GM03348 (cell line): ENCODE data around the gene CCDC170.
"Not testable (repeated sequence)": the region's sequence is repeated elsewhere in the genome, so short reads cannot be mapped to it uniquely, and the experiment has no call there.

Source experiments
- DNase-seq: peaks from one replicate; pipeline ENCODE4 v3.0.0; 2012; ENCODE audit warnings: low spot score

The CCDC170 gene

GRCh38 chr6:151494235-151494935 lies 568 bp downstream of the CCDC170 start:
- peak; percentile 44 for DNase-seq

GRCh38 chr6:151494936-151495320 lies 1.1 kb downstream of the CCDC170 start:
- peak; percentile 13 for DNase-seq

DNA sequence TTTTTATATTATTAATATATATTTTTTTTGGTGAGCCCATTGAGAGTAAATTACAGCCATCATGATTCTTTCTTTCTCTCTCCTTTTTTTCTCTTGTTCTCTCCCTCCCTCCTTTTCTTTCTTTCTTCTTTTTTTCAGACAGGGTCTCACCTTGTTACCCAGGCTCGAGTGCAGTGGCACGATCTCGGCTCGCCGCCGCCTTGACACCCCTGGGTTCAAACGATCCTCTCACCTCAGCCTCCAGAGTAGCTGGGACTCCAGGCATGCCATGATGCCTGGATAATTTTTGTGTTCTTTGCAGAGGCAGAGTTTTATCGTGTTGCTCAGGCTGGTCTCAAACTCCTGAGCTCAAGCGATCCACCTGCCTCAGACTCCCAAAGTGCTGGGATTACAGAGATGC lies 1.6 kb downstream of the CCDC170 start:
- no peak for DNase-seq

- no peak for DNase-seq
Measured at GRCh38 chr6:151497905-151498304, 4.1 kb downstream of the CCDC170 start.

DNA sequence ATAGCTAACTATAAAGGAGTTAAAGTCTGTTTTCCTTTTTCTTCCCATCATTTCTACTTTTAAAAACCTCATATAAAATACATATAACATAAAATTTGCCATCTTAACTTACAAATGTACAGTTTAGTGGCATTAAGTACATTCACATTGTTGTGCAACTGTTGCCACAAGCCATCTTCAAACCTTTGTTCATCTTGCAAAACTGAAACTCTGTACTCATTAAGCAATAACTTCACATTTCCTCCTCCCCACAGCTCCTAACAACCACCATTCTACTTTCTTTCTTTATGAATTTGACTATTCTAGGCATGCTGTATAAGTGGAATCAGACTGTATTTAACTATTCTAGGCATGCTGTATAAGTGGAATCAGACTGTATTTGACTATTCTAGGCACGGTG lies 4.5 kb downstream of the CCDC170 start:
- no peak for DNase-seq

DNA sequence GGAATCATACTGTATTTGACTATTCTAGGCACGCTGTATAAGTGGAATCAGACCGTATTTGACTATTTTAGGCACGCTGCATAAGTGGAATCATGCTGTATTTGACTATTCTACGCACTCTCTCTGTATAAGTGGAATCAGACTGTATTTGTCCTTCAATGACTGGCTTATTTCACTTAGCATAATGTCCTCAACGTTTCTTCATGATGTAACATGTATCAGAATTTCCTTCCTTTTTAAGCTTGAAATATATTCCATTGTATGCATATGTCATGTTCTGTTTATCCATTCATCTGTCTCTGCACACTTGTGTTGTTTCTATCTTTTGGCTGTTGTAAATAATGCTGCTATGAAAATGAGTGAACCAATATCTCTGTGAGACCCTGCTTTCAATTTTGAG lies 5.7 kb downstream of the CCDC170 start:
- no peak for DNase-seq

GRCh38 chr6:151501511-151502136 lies 7.8 kb downstream of the CCDC170 start:
- DNase-seq = no peak

DNA sequence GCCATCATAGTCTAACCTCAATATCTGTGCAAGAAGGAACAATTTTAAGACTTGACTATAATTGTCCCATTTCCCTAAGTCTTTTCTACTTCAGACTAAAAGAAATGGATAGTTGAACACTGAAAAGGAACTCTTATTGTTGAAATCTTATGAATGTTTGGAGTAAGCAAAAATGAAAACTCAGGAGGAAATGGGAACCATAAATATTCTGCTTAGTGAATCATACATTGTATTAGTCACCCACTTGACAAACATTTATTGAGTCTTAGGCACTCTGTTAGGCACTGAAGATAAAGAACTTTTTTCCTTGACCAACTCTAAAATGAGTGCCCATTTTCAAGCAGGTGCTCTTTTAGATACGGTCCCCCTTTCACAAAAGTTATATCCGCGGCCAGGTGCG lies 8.7 kb downstream of the CCDC170 start:
- peak; percentile 52 for DNase-seq

DNA sequence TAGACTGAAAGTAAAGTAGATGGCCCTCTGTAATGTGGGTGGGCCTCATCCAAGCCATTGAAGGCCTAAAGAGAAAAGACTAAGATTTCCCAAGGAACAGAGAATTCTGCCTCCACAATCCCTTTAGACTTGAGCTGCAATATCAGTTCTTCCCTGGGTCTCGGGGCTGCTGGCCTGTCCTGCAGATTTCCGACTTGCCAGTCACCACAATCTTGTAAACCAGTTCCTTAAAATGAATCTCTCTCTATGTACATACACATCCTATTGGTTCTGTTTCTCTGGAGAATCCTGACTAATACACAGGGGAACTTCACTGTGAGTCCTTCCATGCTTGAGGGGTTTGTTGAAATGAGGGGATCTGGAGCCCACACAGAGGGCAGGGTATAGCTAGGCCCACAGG lies 12.9 kb downstream of the CCDC170 start:
- no peak for DNase-seq

GRCh38 chr6:151509048-151509447 lies 15.2 kb downstream of the CCDC170 start:
- no peak for DNase-seq

GRCh38 chr6:151512481-151512880 lies 18.7 kb downstream of the CCDC170 start:
- DNase-seq = no peak

GRCh38 chr6:151514000-151514730 lies 20.3 kb downstream of the CCDC170 start:
- no peak for DNase-seq

GRCh38 chr6:151518992-151519391 lies 25.2 kb downstream of the CCDC170 start:
- DNase-seq = not testable (repeated sequence)

DNA sequence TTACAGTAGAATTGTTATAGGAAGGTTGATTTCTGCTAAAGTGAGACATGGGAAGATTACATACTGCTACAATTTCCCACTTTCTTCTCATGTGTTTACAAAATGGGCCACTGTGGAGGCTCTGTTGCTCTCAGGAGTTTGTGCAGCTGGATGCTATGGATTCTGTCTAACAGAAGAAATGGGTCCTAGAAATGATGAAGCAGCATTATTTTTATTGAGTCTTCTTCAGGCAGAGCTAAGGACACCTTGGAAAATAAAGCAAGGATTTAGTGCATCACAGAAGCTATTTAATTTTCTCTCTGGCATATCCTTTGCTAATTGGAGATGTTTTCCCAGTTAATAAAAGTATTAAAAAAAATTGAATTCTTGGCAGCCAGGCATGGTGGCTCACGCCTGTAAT lies 29.2 kb downstream of the CCDC170 start:
- no peak for DNase-seq

- no peak for DNase-seq
Measured at GRCh38 chr6:151524059-151524458, 30.2 kb downstream of the CCDC170 start.

- no peak for DNase-seq
Measured at GRCh38 chr6:151534576-151534975, 40.8 kb downstream of the CCDC170 start.

- no peak for DNase-seq
Measured at GRCh38 chr6:151535476-151536187, 41.8 kb downstream of the CCDC170 start.

- no peak for DNase-seq
Measured at GRCh38 chr6:151536188-151536479, 42.3 kb downstream of the CCDC170 start.

- no peak for DNase-seq
Measured at GRCh38 chr6:151537556-151537955, 43.7 kb downstream of the CCDC170 start.

- no peak for DNase-seq
Measured at GRCh38 chr6:151539506-151540268, 45.9 kb downstream of the CCDC170 start.

GRCh38 chr6:151544453-151544852 lies 50.6 kb downstream of the CCDC170 start:
- DNase-seq = no peak

DNA sequence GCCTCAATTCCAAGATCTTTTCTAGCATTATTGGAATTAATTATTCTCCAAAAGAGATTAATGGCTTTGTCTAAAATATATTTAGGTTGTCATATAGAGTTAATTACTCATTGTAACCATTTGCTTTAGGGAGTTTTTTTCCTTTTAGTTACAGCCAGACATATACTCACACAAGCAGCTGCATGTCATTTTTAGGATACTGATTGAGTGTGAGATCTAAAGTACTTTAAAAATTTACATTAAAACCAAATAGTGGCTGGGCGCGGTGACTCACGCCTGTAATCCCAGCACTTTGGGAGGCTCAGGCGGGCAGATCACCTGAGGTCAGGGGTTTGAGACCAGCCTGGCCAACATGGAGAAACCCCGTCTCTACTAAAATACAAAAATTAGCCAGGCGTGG lies 51.1 kb downstream of the CCDC170 start:
- not testable (repeated sequence) for DNase-seq
